Measurements from ENCODE around the gene GNAL. TPM values are rescaled to one million over a fixed set of nuclear protein-coding genes. Genes with fewer than 3 reads are reported as not detected.

Gene GNAL
- total RNA-seq, 1 donor from 2014 or later, result 26.8 TPM

- no peaks in the 10 kb centered on the region for H3K79me2 ChIP-seq (ENCODE audit: low read depth)
- Mint-ChIP-seq H3K9me3 (no peaks in the 10 kb centered on the region), H3K27me3 (ENCODE audit: insufficient read depth, low read depth) (peaks cover 2% of the 10 kb centered on the region), H3K4me3 (no peak overlapping the region), H3K36me3 (no peaks in the 10 kb centered on the region), H3K4me1 (peaks cover 1% of the 10 kb centered on the region), H3K27ac (no peak overlapping the region)
- H3K27ac ChIP-seq, result no peak overlapping the region
- H3K4me1 ChIP-seq, result no peaks in the 10 kb centered on the region
- no peak overlapping the region for H3K4me2 ChIP-seq
- no peak for DNase-seq (ENCODE audit: low spot score)
- H3K27me3 ChIP-seq, result no peaks in the 10 kb centered on the region
- no peaks in the 10 kb centered on the region for H3K36me3 ChIP-seq
- H3K4me3 ChIP-seq, result no peak overlapping the region
- no peak overlapping the region for H3K9ac ChIP-seq
- H4K20me1 ChIP-seq (ENCODE audit: low read depth), result no peaks in the 10 kb centered on the region
- no peak overlapping the region for H2AFZ ChIP-seq (replicated peaks)
- TF ChIP-seq, protein P1, sequence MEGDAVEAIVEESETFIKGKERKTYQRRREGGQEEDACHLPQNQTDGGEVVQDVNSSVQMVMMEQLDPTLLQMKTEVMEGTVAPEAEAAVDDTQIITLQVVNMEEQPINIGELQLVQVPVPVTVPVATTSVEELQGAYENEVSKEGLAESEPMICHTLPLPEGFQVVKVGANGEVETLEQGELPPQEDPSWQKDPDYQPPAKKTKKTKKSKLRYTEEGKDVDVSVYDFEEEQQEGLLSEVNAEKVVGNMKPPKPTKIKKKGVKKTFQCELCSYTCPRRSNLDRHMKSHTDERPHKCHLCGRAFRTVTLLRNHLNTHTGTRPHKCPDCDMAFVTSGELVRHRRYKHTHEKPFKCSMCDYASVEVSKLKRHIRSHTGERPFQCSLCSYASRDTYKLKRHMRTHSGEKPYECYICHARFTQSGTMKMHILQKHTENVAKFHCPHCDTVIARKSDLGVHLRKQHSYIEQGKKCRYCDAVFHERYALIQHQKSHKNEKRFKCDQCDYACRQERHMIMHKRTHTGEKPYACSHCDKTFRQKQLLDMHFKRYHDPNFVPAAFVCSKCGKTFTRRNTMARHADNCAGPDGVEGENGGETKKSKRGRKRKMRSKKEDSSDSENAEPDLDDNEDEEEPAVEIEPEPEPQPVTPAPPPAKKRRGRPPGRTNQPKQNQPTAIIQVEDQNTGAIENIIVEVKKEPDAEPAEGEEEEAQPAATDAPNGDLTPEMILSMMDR (IDR thresholded peaks at IDR 0.05), result no peak
- TF ChIP-seq EZH2 (IDR thresholded peaks at IDR 0.05), result no peak
- no peak for TF ChIP-seq EZH2phosphoT487 (IDR thresholded peaks at IDR 0.05)
- no peaks in the 10 kb centered on the region for H3K9me3 ChIP-seq (ENCODE audit: low read depth)
- no peaks in the 10 kb centered on the region for H3F3A ChIP-seq (ENCODE audit: low read depth)
Observed at GRCh38 chr18:11660691-11661090, 28.4 kb upstream of the GNAL start.

DNA sequence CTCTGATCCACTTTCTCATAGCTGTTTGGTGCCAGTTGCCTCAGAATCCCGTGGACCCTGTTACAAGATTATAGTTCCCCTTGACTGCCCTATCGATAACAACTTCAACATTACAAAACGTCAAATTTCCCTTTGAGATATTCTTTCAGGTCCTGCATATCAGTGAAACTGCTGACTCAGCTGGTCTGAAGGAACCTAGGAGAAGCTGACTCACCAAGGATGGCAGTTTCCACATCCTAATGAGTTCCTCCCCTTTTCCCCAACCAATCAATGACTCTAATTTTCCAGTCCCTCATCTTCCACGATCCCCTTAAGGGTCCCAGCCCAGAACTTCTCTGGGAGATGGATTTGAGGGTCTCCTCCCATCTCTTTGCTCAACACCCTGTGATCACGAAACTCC, 27.6 kb upstream of the GNAL start:
- H3K27ac Mint-ChIP-seq, result no peak overlapping the region
- Histone ChIP-seq H3F3A (ENCODE audit: low read depth) (no peaks in the 10 kb centered on the region), H4K20me1 (ENCODE audit: low read depth) (no peaks in the 10 kb centered on the region), H3K36me3 (no peaks in the 10 kb centered on the region), H3K4me1 (no peaks in the 10 kb centered on the region), H3K79me2 (ENCODE audit: low read depth) (no peaks in the 10 kb centered on the region), H3K9ac (no peak overlapping the region), H2AFZ (replicated peaks) (no peak overlapping the region), H3K4me2 (no peak overlapping the region), H3K27me3 (no peaks in the 10 kb centered on the region), H3K9me3 (ENCODE audit: low read depth) (no peaks in the 10 kb centered on the region), H3K27ac (no peak overlapping the region), H3K4me3 (no peak overlapping the region)
- H3K27me3 Mint-ChIP-seq (ENCODE audit: insufficient read depth, low read depth), result peaks cover 2% of the 10 kb centered on the region
- H3K4me3 Mint-ChIP-seq, result no peak overlapping the region
- no peak for DNase-seq (ENCODE audit: low spot score)
- TF ChIP-seq EZH2phosphoT487 (IDR thresholded peaks at IDR 0.05) (no peak), EZH2 (IDR thresholded peaks at IDR 0.05) (no peak)
- TF ChIP-seq, protein P1 (IDR thresholded peaks at IDR 0.05), result no peak
- H3K9me3 Mint-ChIP-seq, result no peaks in the 10 kb centered on the region
- no peaks in the 10 kb centered on the region for H3K36me3 Mint-ChIP-seq
- H3K4me1 Mint-ChIP-seq, result no peaks in the 10 kb centered on the region

GRCh38 chr18:11663439-11664029, 25.5 kb upstream of the GNAL start:
- H3K9me3 ChIP-seq (ENCODE audit: low read depth), result no peaks in the 10 kb centered on the region
- no peak overlapping the region for H3K4me3 Mint-ChIP-seq
- H3K36me3 Mint-ChIP-seq, result no peaks in the 10 kb centered on the region
- H3K79me2 ChIP-seq (ENCODE audit: low read depth), result no peaks in the 10 kb centered on the region
- no peak overlapping the region for H3K9ac ChIP-seq
- no peak overlapping the region for H3K27ac ChIP-seq
- peaks cover 3% of the 10 kb centered on the region for H3K4me1 Mint-ChIP-seq
- DNase-seq (ENCODE audit: low spot score), result no peak
- H4K20me1 ChIP-seq (ENCODE audit: low read depth), result no peaks in the 10 kb centered on the region
- no peaks in the 10 kb centered on the region for H3F3A ChIP-seq (ENCODE audit: low read depth)
- no peak overlapping the region for H3K27ac Mint-ChIP-seq
- peaks cover 7% of the 10 kb centered on the region for H3K4me1 ChIP-seq
- no peaks in the 10 kb centered on the region for H3K27me3 Mint-ChIP-seq (ENCODE audit: insufficient read depth, low read depth)
- no peak overlapping the region for H3K4me3 ChIP-seq
- H3K36me3 ChIP-seq, result no peaks in the 10 kb centered on the region
- H2AFZ ChIP-seq (replicated peaks), result no peak overlapping the region
- TF ChIP-seq, protein P1 (IDR thresholded peaks at IDR 0.05), result no peak
- TF ChIP-seq EZH2phosphoT487 (IDR thresholded peaks at IDR 0.05) (no peak), EZH2 (IDR thresholded peaks at IDR 0.05) (no peak)
- no peak overlapping the region for H3K4me2 ChIP-seq
- no peaks in the 10 kb centered on the region for H3K27me3 ChIP-seq
- no peaks in the 10 kb centered on the region for H3K9me3 Mint-ChIP-seq

All from neural progenitor cell (in vitro differentiated cells).